ENCODE measurements around the gene PPP1R26.
A peak's percentile ranks its signal among the peaks of the same experiment; 100 is the strongest.
"Not testable (repeated sequence)": the region's sequence is repeated elsewhere in the genome, so short reads cannot be mapped to it uniquely, and the experiment has no call there.

PPP1R26 gene

GRCh38 chr9:135504262-135505243 is 25.0 kb downstream of the PPP1R26 start:
- peak in 2 of 3 donors; percentile 24 to 61 for DNase-seq (ENCODE audit: low read depth in 3 of 3)

- DNase-seq (ENCODE audit: low read depth in 3 of 3): no peak
Measured at GRCh38 chr9:135505406-135506187, 26.0 kb downstream of the PPP1R26 start.

- no peak for DNase-seq (ENCODE audit: low read depth in 3 of 3)
Measured at GRCh38 chr9:135506327-135507103, 26.9 kb downstream of the PPP1R26 start.

GRCh38 chr9:135507104-135508035 is 27.8 kb downstream of the PPP1R26 start:
- no peak for DNase-seq (ENCODE audit: low read depth in 3 of 3)

GRCh38 chr9:135508211-135508820 is 28.7 kb downstream of the PPP1R26 start:
- DNase-seq (ENCODE audit: low read depth in 3 of 3): no peak

- no peak for DNase-seq (ENCODE audit: low read depth in 3 of 3)
Measured at GRCh38 chr9:135509458-135509857, 29.9 kb downstream of the PPP1R26 start.

GRCh38 chr9:135512241-135512603 is 32.6 kb downstream of the PPP1R26 start:
- no peak for DNase-seq (ENCODE audit: low read depth in 3 of 3)

- no peak for DNase-seq (ENCODE audit: low read depth in 3 of 3)
Measured at GRCh38 chr9:135512904-135513303, 33.3 kb downstream of the PPP1R26 start.

GRCh38 chr9:135513351-135513846 is 33.8 kb downstream of the PPP1R26 start:
- DNase-seq (ENCODE audit: low read depth in 3 of 3): no peak

GRCh38 chr9:135513906-135514305 is 34.3 kb downstream of the PPP1R26 start:
- not testable (repeated sequence) for DNase-seq (ENCODE audit: low read depth in 3 of 3)

- no peak for DNase-seq (ENCODE audit: low read depth in 3 of 3)
Measured at GRCh38 chr9:135514342-135515082, 34.9 kb downstream of the PPP1R26 start.

- no peak for DNase-seq (ENCODE audit: low read depth in 3 of 3)
Measured at GRCh38 chr9:135515083-135515951, 35.7 kb downstream of the PPP1R26 start.

GRCh38 chr9:135516132-135516860 is 36.7 kb downstream of the PPP1R26 start:
- DNase-seq (ENCODE audit: low read depth in 3 of 3): no peak

GRCh38 chr9:135517407-135517822 is 37.8 kb downstream of the PPP1R26 start:
- no peak for DNase-seq (ENCODE audit: low read depth in 3 of 3)

- DNase-seq (ENCODE audit: low read depth in 3 of 3): no peak
Measured at GRCh38 chr9:135519179-135519971, 39.8 kb downstream of the PPP1R26 start.

- DNase-seq (ENCODE audit: low read depth in 3 of 3): no peak
Measured at GRCh38 chr9:135520916-135521607, 41.5 kb downstream of the PPP1R26 start, which contains the start of gene LCN1. Gene LCN1 (plus strand): TSS chr9:135521440. CDS start chr9:135521498, 58 bp downstream.
